Heart right ventricle (tissue), 16 donors: ENCODE data around the gene GTF2A1L. TPM values are rescaled to one million over a fixed set of nuclear protein-coding genes. Genes with fewer than 3 reads are reported as not detected.

Experiments
- ATAC-seq, 8 donors: fragments of 200-7000 bp; cut with Tn5 transposase; one replicate each; pipeline ENCODE4 v1.9.1; 2020; ENCODE audit warnings: mild to moderate bottlenecking in 8 of 8, moderate library complexity in 8 of 8, moderate number of reproducible peaks in 1 of 8
- DNase-seq, 2 donors: peaks; one replicate each; pipeline ENCODE4 v3.0.0-alpha.2; 2020
- H3K27ac ChIP-seq, 10 donors: fragments of 200-600 bp; sonication (generic) in 2 of 10; one replicate each; pipeline versions ENCODE4 v1.5.0 to v1.8.0; 2020 to 2022; ENCODE audit warnings: mild to moderate bottlenecking in 3 of 10
- H3K27me3 ChIP-seq, 7 donors: fragments of 200-600 bp; one replicate each; pipeline ENCODE4 v1.8.0; 2021 to 2022; ENCODE audit warnings: mild to moderate bottlenecking in 2 of 7
- H3K36me3 ChIP-seq, 9 donors: fragments of 200-600 bp; sonication (generic) in 1 of 9; one replicate each; pipeline versions ENCODE4 v1.5.0 to v1.8.0; 2020 to 2022; ENCODE audit warnings: mild to moderate bottlenecking in 2 of 9
- H3K4me1 ChIP-seq, 9 donors: fragments of 200-600 bp; sonication (generic) in 1 of 9; one replicate each; pipeline versions ENCODE4 v1.5.0 to v1.8.0; 2020 to 2022; ENCODE audit warnings: mild to moderate bottlenecking in 4 of 9
- H3K4me3 ChIP-seq, 10 donors: fragments of 200-600 bp; sonication (generic) in 2 of 10; one replicate each; pipeline versions ENCODE4 v1.5.0 to v1.8.0; 2020 to 2022; ENCODE audit warnings: mild to moderate bottlenecking in 7 of 10, moderate library complexity in 2 of 10
- H3K9me3 ChIP-seq, 11 donors: fragments of 200-600 bp in 10 of 11; sonication (generic) in 2 of 11; one replicate each; pipeline versions ENCODE4 v1.5.0 to v1.8.0; 2013 to 2022; ENCODE audit warnings: mild to moderate bottlenecking in 2 of 11, control low read depth in 1 of 11, moderate library complexity in 1 of 11
- whole genome bisulfite sequencing, 2 donors: extraction: QIAGEN DNeasy Blood & Tissue Kit; methylation state at CpG; one replicate each; pipeline ENCODE4 v1.1.7; 2013; ENCODE audit warnings: inconsistent platforms in 1 of 2; 5-methylcytosine and 5-hydroxymethylcytosine counted together
- intact Hi-C, 10 donors: fragments of 100-400 bp; cut with DNase I; formaldehyde crosslinking; loops; one replicate each; pipeline versions ENCODE4 v1.11.1 to v1.14.2; 2022
- polyA plus RNA-seq, 2 donors: library from polyadenylated mRNA; stranded (reverse); fragments of 200-250 nt; gene quantifications; one replicate each; pipeline ENCODE4 v1.2.3, GENCODE V29; 2013
- total RNA-seq, 10 donors: library from RNA; stranded (reverse); fragmentation: NEBNext Ultra II Directional in 3 of 10; extraction: Animal tissue kit (Norgen Biotek cat#: 25700) in 3 of 10; gene quantifications; one replicate each; pipeline versions ENCODE4 v1.2.1 to v1.2.4, GENCODE V29; 2021 to 2023
- TF ChIP-seq, protein P1 (sequence below), 9 donors: fragments of 200-600 bp; sonication (generic) in 2 of 9; IDR thresholded peaks; one replicate each; pipeline versions ENCODE4 v1.5.0 to v1.8.0; 2021 to 2022; ENCODE audit warnings: antibody characterized with exemption in 9 of 9, mild to moderate bottlenecking in 5 of 9, moderate library complexity in 1 of 9
- donor health status: Arrhythmogenic right ventricular cardiomyopathy.
- donor health status: ischemic (EF 13 %, LVEDD 7.1; RV severe dilation, severe dysfunction).
- donor health status: healthy with polysubstance abuse.
- donor health status: DM: no; HTN: yes; CAD: no.
- donor health status: DM: no; HTN: no; CAD: no.
- donor health status: ischemic (EF 25% LVEDD 6.9; RV normal size, moderate dysfunction).
- donor health status: ischemic (EF 25% LVEDD 5.7; RV mildly dilated, moderate dysfunction).
- donor health status: healthy.
- donor health status: DM: yes; HTN: yes; CAD: no.
- donor health status: Ischemic cardiomyopathy.
- donor health status: ischemic (EF 35%, LVEDD 5.7; RV mildly dilated, moderate dysfunction).
- donor health status: nonischemic (EF 11% LVEDD 7.7; RV severe dilation, severe dysfunction).
- donor health status: DM: yes; HTN: yes; CAD: no.
- donor health status: PGD.
- donor health status: ischemic (EF 29% LVEDD 5.4; RV normal size, mild dysfunction).
- donor health status: nonischemic (EF 23%, LVEDD 6.1; RV moderate dilation, normal function).

Gene GTF2A1L
- total and polyA plus RNA-seq, 12 donors: 0.22 to 0.43 TPM; not detected in 10

DNA sequence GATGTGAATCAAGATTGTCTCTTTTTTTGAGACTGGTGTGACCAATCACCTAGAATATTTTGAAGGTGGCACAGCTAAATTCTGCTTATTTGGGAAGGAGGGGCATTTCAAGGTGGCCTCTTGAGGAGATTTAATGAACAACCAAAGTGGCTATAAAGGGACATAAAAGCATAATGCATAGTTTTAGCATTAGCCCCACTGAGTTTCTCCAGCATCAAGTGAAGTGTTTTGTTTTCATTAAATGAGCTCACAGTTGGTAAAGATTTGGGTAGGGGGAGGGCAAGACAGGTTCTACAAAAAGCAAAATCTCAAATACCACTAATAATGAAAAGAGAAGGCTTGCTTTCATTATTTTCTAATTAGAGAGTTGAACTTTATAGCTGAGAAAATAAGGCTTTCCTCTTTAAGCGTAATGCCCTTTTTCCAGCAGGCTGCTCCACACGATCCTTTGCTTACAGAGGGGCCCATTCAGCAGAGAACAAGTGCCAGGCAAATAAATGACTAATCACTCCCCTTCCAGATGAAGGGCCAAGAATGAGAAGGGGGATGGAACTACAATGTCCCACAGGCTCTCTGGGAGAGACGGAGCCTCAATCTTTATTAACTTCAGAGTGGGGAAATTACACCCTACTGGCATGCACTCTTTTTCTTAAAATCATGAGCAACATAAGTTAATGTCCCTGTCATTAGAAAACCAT is 102.0 kb downstream of the GTF2A1L start:
- H3K4me3 ChIP-seq: no peak overlapping the region
- H3K36me3 ChIP-seq: no peaks in the 10 kb centered on the region
- TF ChIP-seq, protein P1, sequence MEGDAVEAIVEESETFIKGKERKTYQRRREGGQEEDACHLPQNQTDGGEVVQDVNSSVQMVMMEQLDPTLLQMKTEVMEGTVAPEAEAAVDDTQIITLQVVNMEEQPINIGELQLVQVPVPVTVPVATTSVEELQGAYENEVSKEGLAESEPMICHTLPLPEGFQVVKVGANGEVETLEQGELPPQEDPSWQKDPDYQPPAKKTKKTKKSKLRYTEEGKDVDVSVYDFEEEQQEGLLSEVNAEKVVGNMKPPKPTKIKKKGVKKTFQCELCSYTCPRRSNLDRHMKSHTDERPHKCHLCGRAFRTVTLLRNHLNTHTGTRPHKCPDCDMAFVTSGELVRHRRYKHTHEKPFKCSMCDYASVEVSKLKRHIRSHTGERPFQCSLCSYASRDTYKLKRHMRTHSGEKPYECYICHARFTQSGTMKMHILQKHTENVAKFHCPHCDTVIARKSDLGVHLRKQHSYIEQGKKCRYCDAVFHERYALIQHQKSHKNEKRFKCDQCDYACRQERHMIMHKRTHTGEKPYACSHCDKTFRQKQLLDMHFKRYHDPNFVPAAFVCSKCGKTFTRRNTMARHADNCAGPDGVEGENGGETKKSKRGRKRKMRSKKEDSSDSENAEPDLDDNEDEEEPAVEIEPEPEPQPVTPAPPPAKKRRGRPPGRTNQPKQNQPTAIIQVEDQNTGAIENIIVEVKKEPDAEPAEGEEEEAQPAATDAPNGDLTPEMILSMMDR (IDR thresholded peaks at IDR 0.05): no peak
- no peaks in the 10 kb centered on the region for H3K27me3 ChIP-seq
- no peak overlapping the region for H3K27ac ChIP-seq
- no peaks in the 10 kb centered on the region for H3K9me3 ChIP-seq
- H3K4me1 ChIP-seq: peaks cover 0 to 10% (median 0%) of the 10 kb centered on the region in 9 donors
- DNase-seq (no peak), ATAC-seq (no peak)
- intact Hi-C loops: no loop called here
- WGBS, 2 donors: 78 to 85% methylated on average over 3 of the region's 3 CpGs

DNA sequence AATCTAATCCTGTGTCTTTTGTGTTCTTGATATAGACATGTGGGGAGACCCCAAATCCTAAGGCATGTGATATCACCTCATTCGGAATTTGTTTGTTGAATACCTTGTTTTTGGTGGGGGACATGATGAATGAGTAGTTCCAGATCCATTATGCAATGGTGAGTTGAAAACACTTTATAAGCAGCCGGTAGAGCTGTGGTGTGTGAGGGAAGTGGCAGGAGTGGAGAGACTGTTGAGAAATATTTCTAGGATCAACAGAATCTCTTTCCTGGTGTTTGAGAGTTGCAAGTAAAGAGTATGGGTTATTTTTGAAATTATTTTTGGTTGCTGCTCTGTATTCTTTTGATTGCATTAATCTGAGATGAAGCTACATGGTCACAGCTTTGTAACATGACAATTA is 103.5 kb downstream of the GTF2A1L start:
- Histone ChIP-seq H3K9me3 (no peaks in the 10 kb centered on the region), H3K4me3 (no peak overlapping the region), H3K27me3 (no peaks in the 10 kb centered on the region), H3K36me3 (no peaks in the 10 kb centered on the region), H3K4me1 (peaks cover 0 to 7% (median 0%) of the 10 kb centered on the region in 9 donors), H3K27ac (no peak overlapping the region)
- ATAC-seq (no peak), DNase-seq (no peak)
- TF ChIP-seq, protein P1 (IDR thresholded peaks at IDR 0.05): no peak
- WGBS, 2 donors: 82 to 93% methylated on average over 2 of the region's 2 CpGs
- intact Hi-C loops: no loop called here

DNA sequence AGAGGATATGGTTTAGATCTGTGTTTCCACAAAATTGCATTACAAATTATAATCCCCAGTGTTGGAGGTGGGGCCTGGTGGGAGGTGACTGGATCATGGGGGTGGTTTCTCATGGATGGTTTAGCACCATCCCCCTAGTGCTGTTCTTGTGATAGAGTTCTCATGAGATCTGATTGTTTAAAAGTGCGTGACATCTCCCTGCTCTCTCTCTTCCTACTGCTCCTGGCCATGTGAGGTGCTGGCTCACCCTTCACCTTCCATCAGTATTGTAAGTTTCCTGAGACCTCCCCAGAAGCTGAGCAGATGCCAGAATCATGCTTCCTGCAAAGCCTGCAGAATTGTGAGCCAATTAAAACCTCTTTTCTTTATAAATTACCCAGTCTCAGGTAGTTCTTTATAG is 104.7 kb downstream of the GTF2A1L start:
- Histone ChIP-seq H3K4me3 (no peak overlapping the region), H3K9me3 (no peaks in the 10 kb centered on the region), H3K4me1 (peaks cover 0 to 7% (median 0%) of the 10 kb centered on the region in 9 donors), H3K36me3 (no peaks in the 10 kb centered on the region), H3K27ac (no peak overlapping the region), H3K27me3 (no peaks in the 10 kb centered on the region)
- WGBS, 2 donors: 74 to 82% methylated on average over 1 of the region's 1 CpG
- ATAC-seq (no peak), DNase-seq (no peak)
- intact Hi-C loops: no loop called here
- TF ChIP-seq, protein P1 (IDR thresholded peaks at IDR 0.05): no peak

DNA sequence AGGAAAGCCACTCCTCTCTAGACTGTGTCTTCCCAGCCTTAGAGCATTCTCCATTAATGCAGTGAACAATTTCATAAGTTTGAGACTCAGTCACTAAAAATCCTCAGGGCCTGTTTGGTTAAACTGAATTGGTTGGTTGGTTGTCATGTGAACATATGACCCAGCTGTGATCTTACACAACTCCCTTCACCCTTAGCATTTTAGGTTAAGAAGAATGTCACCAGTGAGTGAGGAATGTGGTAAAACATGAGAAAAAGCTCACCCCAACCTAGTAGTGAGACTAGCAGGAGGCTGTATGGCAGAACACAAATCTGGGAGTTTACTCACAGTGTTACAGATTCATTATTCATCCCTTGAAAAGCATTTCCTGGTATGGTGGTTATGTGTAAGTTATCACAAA is 105.5 kb downstream of the GTF2A1L start:
- H3K27ac ChIP-seq: no peak overlapping the region
- intact Hi-C loops: no loop called here
- H3K36me3 ChIP-seq: no peaks in the 10 kb centered on the region
- no peak overlapping the region for H3K4me3 ChIP-seq
- ATAC-seq: no peak
- H3K27me3 ChIP-seq: no peaks in the 10 kb centered on the region
- TF ChIP-seq, protein P1 (IDR thresholded peaks at IDR 0.05): no peak
- peaks cover 0 to 8% (median 0%) of the 10 kb centered on the region in 9 donors for H3K4me1 ChIP-seq
- no peak for DNase-seq
- H3K9me3 ChIP-seq: no peaks in the 10 kb centered on the region
